ENCODE results near the gene ADGRL1. TPM values are rescaled to one million over a fixed set of nuclear protein-coding genes. Genes with fewer than 3 reads are reported as not detected.
A peak's percentile ranks its signal among the peaks of the same experiment; 100 is the strongest.

The ADGRL1 gene
- polyA plus RNA-seq, 12 donors, result 13.5 to 70.1 (median 16.0) TPM

GRCh38 chr19:14141041-14141440 is 64.9 kb downstream of the ADGRL1 start:
- DNase-seq, result no peak

DNA sequence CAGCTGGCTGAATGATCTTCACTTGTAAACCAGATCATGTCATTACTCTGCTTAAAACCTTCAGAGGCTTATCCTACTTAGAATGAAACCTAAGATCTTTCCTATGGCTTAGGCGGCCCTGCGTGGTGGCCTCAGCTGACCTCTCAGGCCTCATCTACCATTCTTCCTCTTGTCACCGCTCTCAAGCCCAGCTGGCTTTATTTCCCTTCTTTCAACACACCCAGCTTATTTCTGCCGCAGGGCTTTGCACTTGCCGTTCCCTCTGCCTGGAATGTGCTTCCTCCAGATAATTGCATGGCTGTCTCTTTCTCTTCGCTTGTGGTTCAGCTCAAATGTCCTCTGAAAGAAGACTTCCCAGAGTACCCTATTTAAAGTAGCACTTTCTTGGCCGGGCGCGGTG is 66.0 kb downstream of the ADGRL1 start:
- DNase-seq, result no peak

DNA sequence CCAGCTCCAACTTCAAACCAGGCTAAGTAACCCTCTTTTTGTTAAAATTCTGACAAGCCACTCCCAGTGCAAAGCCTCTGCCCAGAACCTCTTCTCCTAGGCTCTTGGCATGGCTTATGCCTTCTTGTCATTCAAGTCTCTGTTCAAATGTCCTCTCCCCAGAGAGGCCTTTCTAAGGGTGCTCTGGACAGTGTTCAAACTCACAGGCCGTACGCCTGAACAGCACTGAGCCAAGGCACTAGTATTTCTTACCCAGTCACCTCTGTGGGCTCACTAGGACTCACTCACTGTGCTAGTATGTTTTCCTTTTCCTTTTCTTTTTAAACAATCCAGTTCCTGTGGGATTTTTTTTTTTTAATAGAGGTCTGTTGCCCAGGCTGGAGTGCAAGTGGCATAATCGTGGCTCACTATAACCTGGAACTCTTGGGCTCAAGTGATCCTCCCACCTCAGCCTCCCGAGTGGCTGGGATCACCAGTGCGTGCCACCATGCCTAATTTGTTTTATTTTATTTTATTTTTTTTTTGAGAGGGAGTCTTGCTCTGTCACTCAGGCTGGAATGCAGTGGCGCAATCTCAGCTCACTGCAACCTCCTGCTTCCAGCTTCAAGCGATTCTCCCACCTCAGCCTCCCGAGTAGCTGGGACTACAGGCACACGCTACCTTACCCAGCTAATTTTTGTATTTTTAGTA is 67.2 kb downstream of the ADGRL1 start:
- DNase-seq, result no peak

DNA sequence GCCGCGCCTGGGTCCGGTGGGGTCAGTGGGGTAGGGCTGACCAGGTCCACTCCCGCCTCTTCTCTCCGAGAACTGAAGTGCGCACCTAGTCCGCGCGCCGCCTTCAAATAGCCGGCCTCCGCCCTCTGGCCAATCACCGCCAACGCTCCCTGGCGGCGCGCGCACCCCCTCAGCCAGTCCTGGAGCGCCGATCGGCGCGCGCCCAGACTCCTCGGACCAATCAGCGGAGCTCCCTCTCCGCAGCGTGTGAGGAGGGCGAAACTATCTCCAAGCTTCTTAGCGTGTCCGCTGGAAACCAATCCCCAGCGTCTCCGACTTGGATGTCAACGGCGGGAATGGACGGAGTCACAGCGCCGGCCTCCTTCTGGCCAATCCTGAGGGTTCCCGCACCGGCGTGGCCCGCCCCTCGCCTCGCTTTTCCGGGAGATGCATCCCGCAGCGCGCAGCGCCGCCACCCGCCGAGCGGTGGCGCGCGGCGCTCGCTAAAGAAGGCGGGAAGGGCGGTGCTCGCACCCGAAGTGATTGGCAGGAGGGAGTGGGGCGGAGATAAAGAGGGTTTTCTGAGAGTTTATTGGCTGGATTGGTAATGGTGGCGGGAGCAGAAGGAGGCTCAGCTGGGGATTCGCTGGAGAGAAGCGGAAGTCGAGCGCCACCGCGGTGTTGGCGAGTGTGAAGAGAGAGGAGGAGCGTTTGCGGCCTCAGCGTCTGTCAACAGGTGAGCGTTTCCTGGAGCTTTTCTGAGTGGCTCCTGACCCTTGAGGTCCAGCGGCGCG is 69.3 kb downstream of the ADGRL1 start, which contains the start of gene ASF1B:
TSS of gene ASF1B (minus strand) at position 81 of the 773 bp plus-strand sequence. CDS start 133 bp downstream, outside the sequence.
- DNase-seq, result peak; percentile 99

- DNase-seq, result no peak
Observed at GRCh38 chr19:14135985-14136508, 69.9 kb downstream of the ADGRL1 start.

DNA sequence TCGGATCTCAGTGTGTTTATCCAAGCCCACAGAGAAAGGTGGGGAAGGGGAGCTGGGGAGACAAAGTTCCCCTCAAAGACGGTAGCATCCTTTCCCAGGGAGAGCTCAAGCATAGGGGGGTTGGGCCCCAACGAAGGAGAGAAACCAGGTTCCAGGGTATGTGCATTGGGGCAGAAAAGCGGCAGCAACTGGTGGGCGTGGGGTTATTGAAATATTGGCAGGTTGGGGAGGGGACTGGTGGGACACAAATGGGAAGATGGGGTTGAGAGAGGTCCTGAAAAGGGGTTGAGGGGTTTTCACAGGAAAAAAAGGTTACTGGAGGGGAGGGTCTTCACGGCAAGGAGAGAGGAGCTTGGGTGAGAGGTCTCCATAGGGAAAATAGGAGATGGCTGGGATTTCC is 70.6 kb downstream of the ADGRL1 start:
- DNase-seq, result no peak

- no peak for DNase-seq
Observed at GRCh38 chr19:14127929-14128509, 78.0 kb downstream of the ADGRL1 start.

DNA sequence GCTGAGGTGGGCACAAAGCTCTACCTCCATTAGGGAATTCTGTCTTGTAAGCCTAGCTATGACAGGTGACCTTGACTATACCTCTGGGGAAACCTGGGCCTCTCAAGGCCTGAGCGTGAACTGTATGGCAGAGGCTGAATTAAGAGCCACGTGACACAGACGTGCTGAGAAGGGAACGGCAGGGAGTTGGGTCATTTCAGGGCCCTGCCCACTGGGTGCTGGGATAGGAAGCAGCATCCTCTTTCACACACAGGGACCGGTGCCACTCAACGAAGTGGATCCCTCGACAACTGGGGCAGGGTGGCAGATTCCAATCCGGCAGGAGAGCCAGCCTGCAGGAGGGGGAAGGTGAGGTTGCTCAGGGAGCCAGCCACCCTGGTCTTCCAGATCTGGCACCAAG is 78.8 kb downstream of the ADGRL1 start:
- no peak for DNase-seq

- no peak for DNase-seq
Observed at GRCh38 chr19:14122924-14123323, 83.0 kb downstream of the ADGRL1 start.

DNA sequence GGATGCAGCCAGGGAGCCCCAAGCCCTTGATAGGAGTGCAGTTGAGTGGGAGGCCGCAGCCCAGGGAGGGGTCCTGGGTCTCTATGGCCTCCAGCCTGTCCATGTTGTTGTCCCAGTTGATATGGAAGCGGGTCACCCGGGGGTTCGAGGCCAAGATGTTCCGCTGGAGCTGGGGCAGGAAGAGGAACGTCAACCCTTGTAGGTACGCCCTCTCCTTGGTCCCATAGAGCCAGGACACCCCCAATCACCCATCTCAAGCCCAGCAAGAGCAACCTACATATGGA is 85.5 kb downstream of the ADGRL1 start:
- no peak for DNase-seq

- DNase-seq, result no peak
Observed at GRCh38 chr19:14119644-14120496, 86.1 kb downstream of the ADGRL1 start.

DNA sequence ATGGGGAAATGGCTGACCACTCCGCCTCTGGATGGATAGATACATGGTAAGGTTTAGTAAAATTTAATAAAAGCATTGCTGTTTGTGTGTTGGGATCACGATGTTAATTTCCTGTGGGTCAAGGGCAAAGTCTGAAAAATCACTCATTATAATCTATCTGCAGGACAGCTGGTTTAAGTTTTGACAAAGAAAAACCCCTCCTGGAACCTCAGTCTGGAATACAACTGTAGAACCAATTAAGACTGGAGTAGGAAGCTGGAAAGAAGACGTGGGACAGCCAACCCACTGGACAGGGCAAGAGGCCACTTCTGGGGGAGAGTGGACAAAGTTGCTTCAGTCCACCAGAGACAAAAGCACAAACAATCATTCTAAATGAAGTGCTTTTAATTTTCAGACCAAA is 86.8 kb downstream of the ADGRL1 start:
- no peak for DNase-seq

DNA sequence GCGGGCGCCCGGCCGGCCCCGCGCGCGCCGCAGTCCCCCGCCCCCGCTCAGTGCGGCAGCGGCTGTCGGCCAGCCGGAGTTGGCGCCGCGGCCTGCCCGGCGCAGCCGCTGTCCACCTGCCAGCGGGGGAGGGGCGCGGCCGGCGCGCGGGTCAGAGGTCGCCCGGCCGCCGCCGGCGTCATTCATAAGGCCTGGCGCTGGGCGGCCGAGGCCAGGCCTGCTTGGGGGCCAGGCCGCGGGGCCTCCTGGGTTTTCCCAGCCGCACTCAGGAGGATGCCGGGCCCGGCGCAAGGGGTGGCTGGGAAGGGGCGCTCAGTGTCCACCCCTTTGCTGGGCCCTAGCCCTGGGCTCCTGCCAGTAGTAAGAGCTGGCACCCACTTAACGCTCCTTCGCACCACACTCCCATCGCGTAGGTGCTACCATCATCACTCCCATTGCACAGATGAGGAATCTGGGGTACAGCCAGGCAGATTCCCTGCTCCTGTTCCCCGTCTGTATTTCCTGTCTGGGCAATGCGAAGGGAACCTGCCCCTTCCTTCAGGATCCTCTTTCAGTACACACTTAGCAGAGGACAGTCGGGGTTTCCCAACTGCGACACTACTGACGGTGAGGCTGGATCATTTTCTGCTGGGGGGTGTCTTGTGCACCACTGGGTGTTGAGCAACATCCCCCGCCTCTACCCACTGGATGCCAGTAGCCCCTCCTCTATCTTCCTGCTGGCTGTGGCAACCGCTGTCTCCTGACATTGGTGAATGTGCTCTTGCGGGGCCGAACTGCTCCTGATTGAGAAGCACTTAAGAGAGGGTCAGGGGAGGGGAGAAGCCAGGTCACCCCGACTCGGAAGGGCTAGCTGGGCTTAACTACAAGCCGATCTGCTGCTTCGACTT is 87.6 kb downstream of the ADGRL1 start:
- peak; percentile 65 for DNase-seq

DNA sequence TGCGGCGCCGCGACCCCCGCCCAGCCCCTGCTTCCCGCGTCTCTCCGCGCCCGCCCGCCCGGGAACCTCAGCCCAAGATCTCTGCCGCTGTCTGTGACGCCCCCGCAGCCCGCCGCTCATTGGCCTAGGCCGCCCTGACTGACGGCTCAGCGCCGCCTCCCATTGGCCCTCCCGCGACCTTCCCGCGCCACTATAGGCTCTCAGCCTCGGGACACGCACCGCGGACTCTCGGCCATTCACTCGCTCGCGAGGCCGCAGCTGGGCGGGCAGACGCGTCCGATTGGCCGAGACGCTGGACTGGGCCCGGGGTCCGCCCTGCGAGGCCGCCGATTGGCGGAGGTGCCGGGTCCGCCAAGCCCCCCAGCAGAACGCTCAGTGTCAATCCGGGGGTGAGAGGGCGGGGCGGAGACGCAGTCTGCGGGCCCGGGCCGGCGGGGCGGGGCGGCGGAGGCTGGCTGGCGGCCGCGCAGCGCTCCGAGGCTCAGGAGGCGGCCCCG is 88.3 kb downstream of the ADGRL1 start, which contains the start of gene PRKACA:
TSS of gene PRKACA (minus strand) at position 95 of the 497 bp plus-strand sequence. CDS start 215 bp downstream, outside the sequence.
- DNase-seq, result peak; percentile 98

GRCh38 chr19:14116918-14117578 is 88.9 kb downstream of the ADGRL1 start:
- DNase-seq, result no peak

DNA sequence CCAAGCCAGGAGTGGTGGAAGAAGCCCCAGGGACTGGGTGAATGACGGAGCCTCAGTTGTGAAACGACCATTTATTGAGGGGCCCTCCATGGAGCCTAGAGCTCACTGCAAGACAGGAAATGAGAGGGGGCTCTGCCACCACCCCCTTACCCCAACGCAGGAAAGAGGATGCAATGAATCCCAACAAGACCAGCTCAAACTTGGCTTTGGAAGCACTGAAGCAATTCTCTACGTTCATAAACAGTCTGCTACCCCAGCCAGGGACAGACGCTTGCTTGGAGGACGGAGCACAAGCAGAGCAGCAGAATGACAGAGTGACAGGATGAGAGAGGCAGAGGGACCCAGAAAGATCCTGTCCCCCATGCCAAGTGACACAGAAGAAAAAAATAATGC is 89.4 kb downstream of the ADGRL1 start:
- no peak for DNase-seq

DNA sequence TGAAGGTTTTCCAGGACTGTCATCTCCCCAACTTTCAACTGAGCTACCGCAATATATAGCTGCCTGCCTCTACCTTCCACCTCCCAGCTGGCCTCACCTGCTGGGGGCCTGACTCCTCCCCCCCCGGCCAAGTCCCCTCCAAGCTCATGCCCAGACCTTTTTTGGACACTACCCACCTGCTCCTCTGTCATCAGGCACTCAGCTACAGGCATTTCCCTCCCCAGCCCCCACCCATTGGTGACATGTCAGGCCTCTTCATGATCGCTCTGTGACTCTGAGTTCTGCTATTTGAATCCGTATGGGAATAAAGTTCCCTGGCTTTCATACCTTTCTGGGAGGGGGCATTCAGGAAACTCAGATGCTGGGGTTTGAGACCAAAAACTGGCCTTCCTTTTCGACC is 90.2 kb downstream of the ADGRL1 start:
- DNase-seq, result no peak

- DNase-seq, result no peak
Observed at GRCh38 chr19:14114854-14115253, 91.1 kb downstream of the ADGRL1 start.

DNA sequence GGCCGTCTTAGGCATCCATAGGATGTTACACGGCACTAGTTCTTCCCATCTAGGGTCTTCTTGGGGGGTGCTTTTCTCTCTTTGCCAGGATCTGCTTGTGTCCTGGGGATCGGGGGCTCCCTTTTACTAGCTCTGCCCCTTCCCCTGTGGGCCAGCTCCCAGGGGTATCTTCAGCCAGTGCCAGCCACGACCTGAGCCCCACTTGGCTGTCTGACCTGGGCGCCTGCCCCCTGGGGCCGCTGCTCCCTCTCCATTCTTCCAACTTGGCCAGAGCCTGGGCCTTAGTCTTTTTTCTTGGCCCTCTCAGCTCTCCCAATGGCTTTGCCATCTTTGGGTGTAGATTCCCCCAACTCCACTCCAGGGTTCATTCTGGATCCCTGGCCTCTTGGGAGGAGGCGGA is 91.5 kb downstream of the ADGRL1 start:
- no peak for DNase-seq

All from muscle of arm (tissue), 12 donors.